ENCODE results near the gene TEX22.

TEX22 gene

GRCh38 chr14:105368426-105368825, 29.9 kb upstream of the TEX22 start:
- no peak overlapping the region for H3K27ac ChIP-seq (ENCODE audit: low read depth, low read length, poor library complexity, severe bottlenecking)
- no peak overlapping the region for H2AFZ ChIP-seq (ENCODE audit: low read length)
- H3K27me3 ChIP-seq (ENCODE audit: insufficient read depth, low read length): peaks cover 14% of the 10 kb centered on the region
- no peak overlapping the region for H3K4me2 ChIP-seq (ENCODE audit: low read length)
- H3K9me3 ChIP-seq (ENCODE audit: low read length): no peaks in the 10 kb centered on the region
- peaks cover 9% of the 10 kb centered on the region for H3K4me1 ChIP-seq (ENCODE audit: insufficient read depth, low read length, severe bottlenecking)
- no peak overlapping the region for H3K4me3 ChIP-seq (ENCODE audit: low read depth, low read length, poor library complexity, severe bottlenecking)
- no peaks in the 10 kb centered on the region for H3K9me2 ChIP-seq (ENCODE audit: low read depth, low read length)
- no peaks in the 10 kb centered on the region for H3K79me2 ChIP-seq (ENCODE audit: insufficient read depth, low read length)
- H3F3A ChIP-seq (ENCODE audit: insufficient read depth, low read length): no peaks in the 10 kb centered on the region
- no peak for TF ChIP-seq CTCF (IDR thresholded peaks at IDR 0.05; ENCODE audit: low read length)
- no peak for TF ChIP-seq EZH2 (IDR thresholded peaks at IDR 0.05; ENCODE audit: borderline replicate concordance, low read length)
- no peaks in the 10 kb centered on the region for H4K20me1 ChIP-seq (ENCODE audit: insufficient read depth, low read length)
- no peaks in the 10 kb centered on the region for H3K36me3 ChIP-seq (ENCODE audit: insufficient read depth, low read length)
- no peak overlapping the region for H3K9ac ChIP-seq (ENCODE audit: low read length)

- Histone ChIP-seq H3K27ac (ENCODE audit: low read depth, low read length, poor library complexity, severe bottlenecking) (no peak overlapping the region), H3K9ac (ENCODE audit: low read length) (no peak overlapping the region), H3K4me3 (ENCODE audit: low read depth, low read length, poor library complexity, severe bottlenecking) (no peak overlapping the region), H3K27me3 (ENCODE audit: insufficient read depth, low read length) (peaks cover 14% of the 10 kb centered on the region), H3K4me1 (ENCODE audit: insufficient read depth, low read length, severe bottlenecking) (peaks cover 9% of the 10 kb centered on the region), H3K36me3 (ENCODE audit: insufficient read depth, low read length) (no peaks in the 10 kb centered on the region), H3F3A (ENCODE audit: insufficient read depth, low read length) (no peaks in the 10 kb centered on the region), H3K9me2 (ENCODE audit: low read depth, low read length) (no peaks in the 10 kb centered on the region), H2AFZ (ENCODE audit: low read length) (no peak overlapping the region), H3K9me3 (ENCODE audit: low read length) (no peaks in the 10 kb centered on the region), H4K20me1 (ENCODE audit: insufficient read depth, low read length) (no peaks in the 10 kb centered on the region), H3K4me2 (ENCODE audit: low read length) (no peak overlapping the region), H3K79me2 (ENCODE audit: insufficient read depth, low read length) (no peaks in the 10 kb centered on the region)
- no peak for TF ChIP-seq EZH2 (IDR thresholded peaks at IDR 0.05; ENCODE audit: borderline replicate concordance, low read length)
- no peak for TF ChIP-seq CTCF (IDR thresholded peaks at IDR 0.05; ENCODE audit: low read length)
These were observed 29.3 kb upstream of the TEX22 start for GRCh38 chr14:105368910-105369652.

- Histone ChIP-seq H3K4me3 (ENCODE audit: low read depth, low read length, poor library complexity, severe bottlenecking) (no peak overlapping the region), H3F3A (ENCODE audit: insufficient read depth, low read length) (no peaks in the 10 kb centered on the region), H3K4me2 (ENCODE audit: low read length) (no peak overlapping the region), H3K9ac (ENCODE audit: low read length) (no peak overlapping the region), H3K27ac (ENCODE audit: low read depth, low read length, poor library complexity, severe bottlenecking) (no peak overlapping the region), H3K27me3 (ENCODE audit: insufficient read depth, low read length) (peaks cover 14% of the 10 kb centered on the region), H3K9me2 (ENCODE audit: low read depth, low read length) (no peaks in the 10 kb centered on the region), H2AFZ (ENCODE audit: low read length) (no peak overlapping the region), H3K79me2 (ENCODE audit: insufficient read depth, low read length) (no peaks in the 10 kb centered on the region), H3K36me3 (ENCODE audit: insufficient read depth, low read length) (no peaks in the 10 kb centered on the region), H3K9me3 (ENCODE audit: low read length) (no peaks in the 10 kb centered on the region), H3K4me1 (ENCODE audit: insufficient read depth, low read length, severe bottlenecking) (peaks cover 6% of the 10 kb centered on the region), H4K20me1 (ENCODE audit: insufficient read depth, low read length) (no peaks in the 10 kb centered on the region)
- TF ChIP-seq EZH2 (IDR thresholded peaks at IDR 0.05; ENCODE audit: borderline replicate concordance, low read length) (no peak), CTCF (IDR thresholded peaks at IDR 0.05; ENCODE audit: low read length) (no peak)
These were observed 28.7 kb upstream of the TEX22 start for GRCh38 chr14:105369653-105370040.
